ENCODE data around the gene PLA2G15. TPM values are rescaled to one million over a fixed set of nuclear protein-coding genes. Genes with fewer than 3 reads are reported as not detected.

The PLA2G15 gene
- total RNA-seq, 2 experiments from 2014 or later: 6.0 to 7.0 TPM

DNA sequence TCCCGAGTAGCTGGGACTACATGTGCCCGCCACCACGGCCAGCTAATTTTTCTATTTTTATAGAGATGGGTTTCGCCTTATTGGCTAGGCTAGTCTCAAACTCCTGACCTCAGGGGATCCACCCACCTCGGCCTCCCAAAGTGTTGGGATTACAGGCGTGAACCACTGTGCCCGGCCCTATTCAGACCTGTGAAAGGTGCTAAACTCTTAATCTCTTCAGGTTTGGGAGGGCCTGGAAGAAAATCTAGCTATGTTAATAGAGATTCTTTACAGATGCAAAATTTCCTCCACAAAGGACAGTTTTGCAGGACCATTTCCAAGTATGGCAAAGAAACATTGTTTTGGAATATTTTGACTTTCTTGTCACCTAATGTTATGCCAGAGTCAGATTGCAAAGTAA is 3.1 kb upstream of the PLA2G15 start:
- ATAC-seq (no peak), DNase-seq (no peak)
- intact Hi-C loops (cut with DNase I, micrococcal nuclease): no loop called here
- ChIA-PET CTCF (interaction anchor here (0.7 to 3.1 kb wide), 7 partner anchors 8 to 90 kb away, joined by 3 to 16 read pairs (median 5); partner anchors contain the start of gene SLC7A6), POLR2A (no interaction called here)
- Mint-ChIP-seq H3K4me3 (no peak overlapping the region), H3K4me1 (peaks cover 30% of the 10 kb centered on the region), H3K27ac (no peak overlapping the region), H3K27me3 (no peaks in the 10 kb centered on the region), H3K36me3 (ENCODE audit: low read depth) (peaks cover 2% of the 10 kb centered on the region), H3K9me3 (ENCODE audit: low read depth) (no peaks in the 10 kb centered on the region)

- CTCF ChIA-PET: interaction anchor here (0.6 to 3.4 kb wide), 6 partner anchors 15 to 1057 kb away, joined by 3 to 23 read pairs (median 10); partner anchors contain the start of gene SLC7A6
These were observed 2.0 kb upstream of the PLA2G15 start for GRCh38 chr16:68242926-68243858.

DNA sequence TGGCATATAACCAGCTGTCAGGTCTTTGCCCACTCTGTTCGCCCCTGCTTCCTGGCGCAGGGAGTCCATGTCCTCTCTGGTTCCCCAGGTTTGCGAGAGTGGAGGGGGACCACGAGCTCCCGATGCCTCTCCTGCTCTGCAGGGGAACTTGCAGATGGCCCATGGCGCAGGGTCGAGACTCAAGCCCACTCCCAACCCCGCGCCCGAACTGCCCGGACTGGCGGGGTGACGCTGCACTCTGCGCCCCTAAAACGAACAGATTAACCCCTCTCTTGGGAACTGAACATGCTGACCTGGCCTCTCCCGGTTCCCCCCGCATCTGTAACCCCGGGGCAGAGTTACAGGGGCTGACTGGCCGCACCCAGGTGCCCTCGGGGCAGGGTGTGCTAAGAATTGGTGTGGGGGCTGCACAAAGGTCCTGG is 681 bp upstream of the PLA2G15 start:
- Mint-ChIP-seq H3K4me1 (peaks cover 20% of the 10 kb centered on the region), H3K27me3 (no peaks in the 10 kb centered on the region), H3K27ac (peak overlapping the region; percentile 83), H3K36me3 (ENCODE audit: low read depth) (peaks cover 2% of the 10 kb centered on the region), H3K4me3 (peak overlapping the region; percentile 88), H3K9me3 (ENCODE audit: low read depth) (no peaks in the 10 kb centered on the region)
- POLR2A ChIA-PET: no interaction called here
- CTCF ChIA-PET: interaction anchor here (0.6 to 3.4 kb wide), 7 partner anchors 17 to 277 kb away, joined by 3 to 23 read pairs (median 3); partner anchors contain the start of gene SLC7A6
- no peak for DNase-seq
- ATAC-seq: no peak
- intact Hi-C loops (cut with DNase I, micrococcal nuclease): loop anchor here in 1 of 2 experiments (2.0 kb wide), 1 partner anchor 16 kb away; no protein-coding TSS in a partner anchor

More at GRCh38 chr16:68242926-68243858, 2.0 kb upstream of the PLA2G15 start:
- intact Hi-C loops (cut with DNase I, micrococcal nuclease): no loop called here
- ATAC-seq: no peak
- peaks cover 25% of the 10 kb centered on the region for H3K4me1 Mint-ChIP-seq
- peaks cover 2% of the 10 kb centered on the region for H3K36me3 Mint-ChIP-seq (ENCODE audit: low read depth)
- no peak overlapping the region for H3K27ac Mint-ChIP-seq
- H3K27me3 Mint-ChIP-seq: no peaks in the 10 kb centered on the region
- H3K9me3 Mint-ChIP-seq (ENCODE audit: low read depth): no peaks in the 10 kb centered on the region
- POLR2A ChIA-PET: no interaction called here
- H3K4me3 Mint-ChIP-seq: no peak overlapping the region
- no peak for DNase-seq

- H3K27ac Mint-ChIP-seq: no peak overlapping the region
These were observed 948 bp downstream of the PLA2G15 start for GRCh38 chr16:68246121-68246520.

DNA sequence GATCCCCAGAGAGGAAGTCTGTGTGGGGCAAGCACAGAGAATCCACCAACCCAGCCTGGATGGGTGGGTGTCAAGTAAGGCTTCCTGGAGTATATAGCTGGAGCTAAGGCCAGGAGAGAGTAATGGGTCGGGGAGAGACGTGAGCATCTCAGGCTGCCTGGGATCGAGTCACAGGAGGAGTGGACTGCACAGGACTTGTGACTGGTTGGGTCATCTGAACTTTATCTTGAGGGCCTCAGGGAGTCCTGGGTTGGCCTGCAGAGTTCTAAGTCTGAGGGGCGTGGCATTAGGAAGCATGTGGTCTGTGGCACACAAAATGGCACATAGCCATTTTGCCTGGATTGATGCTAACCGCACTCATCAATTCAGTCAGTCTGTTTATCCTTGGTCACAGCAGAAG is 1.5 kb downstream of the PLA2G15 start:
- Mint-ChIP-seq H3K27me3 (no peaks in the 10 kb centered on the region), H3K36me3 (ENCODE audit: low read depth) (peaks cover 3% of the 10 kb centered on the region), H3K4me3 (peak overlapping the region; percentile 88), H3K27ac (no peak overlapping the region), H3K9me3 (ENCODE audit: low read depth) (no peaks in the 10 kb centered on the region), H3K4me1 (peaks cover 15% of the 10 kb centered on the region)
- ChIA-PET POLR2A (no interaction called here), CTCF (interaction anchor here (0.8 to 3.4 kb wide), 4 partner anchors 13 to 93 kb away, joined by 3 to 23 read pairs (median 4); partner anchors contain the start of gene SLC7A6)
- ATAC-seq: no peak
- no peak for DNase-seq
- intact Hi-C loops (cut with DNase I, micrococcal nuclease): no loop called here

More at GRCh38 chr16:68246121-68246520, 948 bp downstream of the PLA2G15 start:
- intact Hi-C loops (cut with DNase I, micrococcal nuclease): no loop called here
- CTCF ChIA-PET: interaction anchor here (0.8 to 3.4 kb wide), 4 partner anchors 13 to 93 kb away, joined by 3 to 23 read pairs (median 4); partner anchors contain the start of gene SLC7A6
- Mint-ChIP-seq H3K36me3 (ENCODE audit: low read depth) (peaks cover 3% of the 10 kb centered on the region), H3K4me1 (peaks cover 15% of the 10 kb centered on the region), H3K9me3 (ENCODE audit: low read depth) (no peaks in the 10 kb centered on the region), H3K4me3 (peak overlapping the region; percentile 88), H3K27me3 (no peaks in the 10 kb centered on the region)
- POLR2A ChIA-PET: no interaction called here
- ATAC-seq (no peak), DNase-seq (no peak)

DNA sequence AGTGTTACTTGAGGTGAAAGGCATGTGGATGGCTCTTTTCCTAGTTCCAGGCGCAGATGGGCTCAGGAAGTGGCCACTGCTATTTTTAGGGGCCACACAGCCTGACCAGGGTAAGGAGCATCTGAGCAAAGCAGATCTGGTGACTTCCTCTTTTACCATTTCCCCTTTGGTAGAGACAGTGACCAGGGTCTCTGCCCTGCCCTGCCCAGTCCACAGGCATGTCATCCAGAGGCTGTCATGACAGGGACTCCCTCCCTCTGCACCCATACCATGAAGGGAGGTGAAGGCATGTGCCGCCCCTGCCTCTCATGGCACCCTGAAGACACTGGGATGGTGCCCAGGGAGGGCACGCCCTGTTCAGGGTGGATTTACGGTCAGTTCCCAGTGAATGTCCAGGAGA is 2.2 kb downstream of the PLA2G15 start:
- ChIA-PET CTCF (no interaction called here), POLR2A (no interaction called here)
- ATAC-seq (no peak), DNase-seq (no peak)
- Mint-ChIP-seq H3K27ac (no peak overlapping the region), H3K4me1 (peaks cover 15% of the 10 kb centered on the region), H3K4me3 (no peak overlapping the region), H3K27me3 (no peaks in the 10 kb centered on the region), H3K36me3 (ENCODE audit: low read depth) (peaks cover 3% of the 10 kb centered on the region), H3K9me3 (ENCODE audit: low read depth) (no peaks in the 10 kb centered on the region)
- intact Hi-C loops (cut with DNase I, micrococcal nuclease): no loop called here

- Mint-ChIP-seq H3K27me3 (no peaks in the 10 kb centered on the region), H3K36me3 (ENCODE audit: low read depth) (peaks cover 3% of the 10 kb centered on the region), H3K27ac (no peak overlapping the region), H3K4me1 (peaks cover 15% of the 10 kb centered on the region), H3K4me3 (no peak overlapping the region), H3K9me3 (ENCODE audit: low read depth) (no peaks in the 10 kb centered on the region)
- POLR2A ChIA-PET: interaction anchor here (0.5 kb wide), 1 partner anchor 81 kb away, joined by 9 read pairs; no protein-coding TSS in a partner anchor
- CTCF ChIA-PET: interaction anchor here (0.6 to 2.0 kb wide), 3 partner anchors 31 to 263 kb away, joined by 3 to 8 read pairs (median 3); no protein-coding TSS in a partner anchor
- ATAC-seq: no peak
- no peak for DNase-seq
- intact Hi-C loops (cut with DNase I, micrococcal nuclease): no loop called here
These were observed 2.8 kb downstream of the PLA2G15 start for GRCh38 chr16:68247932-68248331.

DNA sequence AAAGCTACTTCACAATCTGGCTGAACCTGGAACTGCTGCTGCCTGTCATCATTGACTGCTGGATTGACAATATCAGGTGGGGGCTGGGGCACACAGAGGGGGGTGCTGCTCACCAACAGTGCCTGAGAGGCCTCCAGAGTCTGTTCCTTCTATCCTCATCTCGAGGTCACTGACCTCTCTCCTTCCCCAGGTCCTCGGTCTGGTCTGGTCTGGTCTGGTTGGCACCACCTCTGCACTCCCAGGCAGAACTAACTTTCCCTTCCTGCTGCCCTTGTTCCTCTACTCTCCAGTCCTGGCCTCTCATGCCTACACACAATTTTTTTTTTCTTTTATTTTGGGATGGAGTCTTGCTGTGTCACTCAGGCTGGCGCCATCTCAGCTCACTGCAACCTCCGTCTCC is 4.2 kb downstream of the PLA2G15 start:
- H3K27me3 Mint-ChIP-seq: no peaks in the 10 kb centered on the region
- ChIA-PET POLR2A (interaction anchor here (0.6 kb wide), 1 partner anchor 31 kb away, joined by 5 read pairs; no protein-coding TSS in a partner anchor), CTCF (interaction anchor here (0.6 to 2.0 kb wide), 4 partner anchors 12 to 1535 kb away, joined by 3 to 8 read pairs (median 3); no protein-coding TSS in a partner anchor)
- intact Hi-C loops (cut with DNase I, micrococcal nuclease): no loop called here
- H3K4me3 Mint-ChIP-seq: no peak overlapping the region
- ATAC-seq (no peak), DNase-seq (no peak)
- peaks cover 6% of the 10 kb centered on the region for H3K36me3 Mint-ChIP-seq (ENCODE audit: low read depth)
- H3K27ac Mint-ChIP-seq: no peak overlapping the region
- peaks cover 15% of the 10 kb centered on the region for H3K4me1 Mint-ChIP-seq
- H3K9me3 Mint-ChIP-seq (ENCODE audit: low read depth): no peaks in the 10 kb centered on the region

- ChIA-PET POLR2A (interaction anchor here (1.0 kb wide), 1 partner anchor 13 kb away, joined by 3 read pairs; the partner anchor contains the start of gene SLC7A6), CTCF (interaction anchor here (0.6 to 2.6 kb wide), 6 partner anchors 10 to 55 kb away, joined by 3 to 17 read pairs (median 4); partner anchors contain the start of gene SLC7A6)
- peaks cover 4% of the 10 kb centered on the region for H3K36me3 Mint-ChIP-seq (ENCODE audit: low read depth)
- intact Hi-C loops (cut with DNase I, micrococcal nuclease): no loop called here
- peaks cover 7% of the 10 kb centered on the region for H3K4me1 Mint-ChIP-seq
- DNase-seq (no peak), ATAC-seq (no peak)
- H3K27ac Mint-ChIP-seq: no peak overlapping the region
- H3K4me3 Mint-ChIP-seq: no peak overlapping the region
- H3K9me3 Mint-ChIP-seq (ENCODE audit: low read depth): no peaks in the 10 kb centered on the region
- H3K27me3 Mint-ChIP-seq: no peaks in the 10 kb centered on the region
These were observed 5.8 kb downstream of the PLA2G15 start for GRCh38 chr16:68250951-68251350.

- intact Hi-C loops (cut with DNase I, micrococcal nuclease): no loop called here
- POLR2A ChIA-PET: no interaction called here
- ATAC-seq: no peak
- Mint-ChIP-seq H3K4me3 (no peak overlapping the region), H3K4me1 (peaks cover 2% of the 10 kb centered on the region), H3K27ac (no peak overlapping the region), H3K27me3 (no peaks in the 10 kb centered on the region), H3K9me3 (ENCODE audit: low read depth) (no peaks in the 10 kb centered on the region), H3K36me3 (ENCODE audit: low read depth) (peaks cover 4% of the 10 kb centered on the region)
- CTCF ChIA-PET: interaction anchor here (0.6 to 2.6 kb wide), 8 partner anchors 10 to 77 kb away, joined by 3 to 17 read pairs (median 4); partner anchors contain the start of gene SLC7A6
- DNase-seq: no peak
These were observed 6.7 kb downstream of the PLA2G15 start for GRCh38 chr16:68251832-68252231.

DNA sequence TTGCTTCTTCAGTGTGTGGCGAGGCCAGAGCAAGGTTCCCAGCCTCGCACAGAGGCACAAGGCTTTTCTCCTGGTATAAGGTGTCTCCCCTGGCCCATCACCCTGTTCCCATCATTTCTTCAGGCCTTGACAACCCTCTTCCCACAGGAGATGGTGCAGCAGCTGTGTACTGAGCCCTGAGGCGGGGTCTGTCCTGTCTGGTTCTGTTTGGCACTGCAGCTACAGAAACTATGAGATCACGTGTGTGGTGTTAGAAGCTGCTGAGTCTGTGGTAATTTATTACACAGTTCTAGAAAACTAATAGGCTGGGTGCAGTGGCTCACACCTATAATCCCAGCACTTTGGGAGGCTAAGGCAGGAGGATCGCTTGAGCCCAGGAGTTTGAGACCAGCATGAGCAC is 7.2 kb downstream of the PLA2G15 start:
- ATAC-seq: no peak
- H3K36me3 Mint-ChIP-seq (ENCODE audit: low read depth): peaks cover 4% of the 10 kb centered on the region
- ChIA-PET CTCF (interaction anchor here (0.6 to 2.6 kb wide), 4 partner anchors 9 to 76 kb away, joined by 3 to 17 read pairs (median 5); partner anchors contain the start of gene SLC7A6), POLR2A (no interaction called here)
- H3K4me3 Mint-ChIP-seq: no peak overlapping the region
- H3K27ac Mint-ChIP-seq: no peak overlapping the region
- no peaks in the 10 kb centered on the region for H3K9me3 Mint-ChIP-seq (ENCODE audit: low read depth)
- H3K4me1 Mint-ChIP-seq: peaks cover 4% of the 10 kb centered on the region
- no peaks in the 10 kb centered on the region for H3K27me3 Mint-ChIP-seq
- no peak for DNase-seq
- intact Hi-C loops (cut with DNase I, micrococcal nuclease): no loop called here
